Suppressor macrophage treated with lipopolysaccharide for 1 hour (primary cell): ENCODE measurements around the gene MYH7.
"Not testable (repeated sequence)": the region's sequence is repeated elsewhere in the genome, so short reads cannot be mapped to it uniquely, and the experiment has no call there.

ENCODE experiments used
- DNase-seq, 3 donors: peaks; one replicate each; pipeline ENCODE4 v3.0.0-alpha.2; 2020 to 2022

The MYH7 gene

DNA sequence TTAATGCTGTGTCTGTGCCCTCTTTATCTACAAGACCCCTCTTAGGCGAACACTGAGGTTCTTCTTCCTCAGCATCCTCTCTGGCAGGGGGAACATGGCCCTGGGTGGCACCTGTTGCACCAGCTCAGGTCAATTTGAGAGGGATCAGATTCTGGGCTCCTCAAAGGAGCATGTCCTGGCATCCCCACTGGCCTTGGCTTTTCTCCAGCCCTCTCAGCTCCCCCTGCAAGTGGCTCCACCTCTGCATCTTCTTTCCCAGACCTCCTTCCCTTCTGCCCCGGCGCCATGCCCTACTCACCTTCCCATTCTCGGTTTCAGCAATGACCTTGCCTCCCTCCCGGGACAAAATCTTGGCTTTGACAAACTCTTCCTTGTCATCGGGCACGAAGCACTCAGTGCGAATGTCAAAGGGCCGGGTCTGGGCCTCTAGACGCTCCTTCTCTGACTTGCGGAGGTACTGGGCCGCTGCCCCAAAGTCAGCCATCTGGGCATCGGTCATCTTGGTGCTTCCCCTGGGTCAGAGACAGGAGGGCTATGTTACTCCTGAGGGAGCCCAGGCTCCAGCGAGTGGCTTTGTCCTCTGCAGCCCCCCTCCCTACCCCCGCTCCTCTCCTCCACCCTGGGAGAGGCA is 28.6 kb downstream of the MYH7 start:
- DNase-seq, result no peak

DNA sequence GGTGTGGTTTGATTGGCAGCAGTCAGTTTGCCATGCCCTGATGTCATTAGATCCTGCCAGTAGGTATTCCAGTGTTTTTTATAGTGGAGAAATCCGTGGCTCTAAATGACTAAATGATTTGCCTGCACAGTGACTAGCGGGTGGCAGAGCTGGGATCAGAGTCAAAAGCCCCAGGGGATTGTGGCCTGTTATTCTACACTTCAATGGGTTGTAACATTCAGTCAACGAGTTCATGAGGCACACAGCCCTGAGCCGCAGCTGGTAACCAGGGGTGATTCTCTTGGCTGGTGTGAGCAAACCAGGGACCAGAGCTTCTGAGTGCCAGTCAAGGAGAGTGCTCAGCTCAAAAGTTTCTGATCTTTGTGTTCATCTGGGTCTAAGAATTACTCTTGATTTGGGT is 29.2 kb downstream of the MYH7 start:
- no peak for DNase-seq

- no peak for DNase-seq
Observed at GRCh38 chr14:23405516-23406025, 29.9 kb downstream of the MYH7 start.

- DNase-seq, result no peak
Observed at GRCh38 chr14:23405096-23405495, 30.4 kb downstream of the MYH7 start.

GRCh38 chr14:23404331-23404900 is 31.0 kb downstream of the MYH7 start:
- DNase-seq, result no peak

DNA sequence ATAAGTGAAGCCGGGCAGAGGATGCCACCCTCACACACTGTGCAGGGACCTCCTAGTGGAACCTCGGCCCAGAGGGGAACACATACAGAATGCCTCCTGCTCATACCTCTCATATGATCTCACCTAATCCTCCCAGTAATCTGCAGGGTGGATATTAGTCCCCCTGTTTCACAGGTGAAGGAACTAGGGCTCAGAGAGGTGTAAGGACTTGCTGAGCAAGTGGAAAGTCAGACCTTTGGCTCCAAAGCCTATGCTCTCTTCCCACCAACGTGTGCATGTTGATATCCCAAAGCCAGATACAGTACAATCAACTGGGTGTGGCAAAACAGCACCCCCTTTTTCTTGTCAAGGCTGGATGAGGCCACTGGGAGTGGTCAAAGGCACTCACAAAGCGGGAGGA is 31.6 kb downstream of the MYH7 start:
- DNase-seq, result no peak

DNA sequence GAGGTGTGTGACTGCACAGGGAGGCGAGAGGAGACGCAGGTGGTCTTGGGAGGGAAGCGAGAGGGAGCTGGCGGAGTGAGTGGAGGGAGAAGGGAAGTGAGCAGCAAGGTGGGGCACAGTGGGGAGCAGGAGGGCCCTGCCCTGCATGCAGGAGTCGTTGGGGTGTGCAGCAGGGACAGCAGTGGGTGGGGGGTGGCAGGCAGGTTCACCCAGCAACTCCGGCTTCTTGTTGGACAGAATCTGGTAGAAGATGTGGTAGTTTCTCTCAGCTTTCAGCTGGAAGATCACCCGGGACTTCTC is 32.4 kb downstream of the MYH7 start:
- DNase-seq, result no peak

GRCh38 chr14:23402296-23403138 is 32.9 kb downstream of the MYH7 start:
- DNase-seq, result no peak

DNA sequence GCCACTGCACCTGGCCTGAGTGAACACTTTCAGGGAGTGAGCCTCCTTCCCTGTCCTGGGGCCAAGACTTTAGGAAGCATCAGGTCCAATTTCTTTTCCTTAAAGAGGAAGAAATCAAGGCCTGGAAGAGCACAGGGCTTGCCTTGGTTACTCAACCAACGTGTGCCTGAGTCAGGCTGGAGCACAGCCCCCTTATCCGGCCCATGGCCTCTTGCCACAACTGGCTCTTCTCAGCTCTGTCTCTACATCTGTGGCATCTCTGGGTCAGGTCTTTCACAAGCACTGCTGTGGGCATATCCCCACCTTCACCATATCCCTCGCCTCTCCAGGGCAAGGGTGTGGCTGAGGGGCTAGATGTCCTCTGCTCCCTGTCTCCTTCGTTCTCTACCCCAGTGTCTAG is 34.2 kb downstream of the MYH7 start:
- peak; percentile 52 to 65 (median 61) for DNase-seq

- DNase-seq, result peak in 2 of 3 donors; percentile 39 to 41
Observed at GRCh38 chr14:23400496-23401149, 34.8 kb downstream of the MYH7 start.

DNA sequence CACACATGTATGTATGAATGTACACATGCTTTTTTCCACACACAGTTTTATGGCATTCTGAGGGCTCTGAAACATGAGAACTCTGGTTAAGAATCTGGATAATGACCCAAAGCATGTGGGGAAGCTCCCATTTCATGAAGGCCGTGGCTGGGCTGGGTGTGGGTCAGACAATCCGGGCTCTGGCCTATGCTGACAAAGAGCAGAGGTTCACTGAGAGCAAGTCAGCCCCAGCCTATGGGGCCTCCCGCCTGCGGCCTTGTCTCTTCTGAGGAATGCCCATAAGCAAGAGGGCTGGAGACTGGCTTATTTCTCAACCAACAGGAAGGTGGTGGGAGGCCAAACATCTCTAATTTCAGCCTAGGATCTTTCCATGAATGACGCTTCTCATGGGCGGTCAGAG is 35.9 kb downstream of the MYH7 start:
- peak in 1 of 3 donors; percentile 3 for DNase-seq

- DNase-seq, result no peak
Observed at GRCh38 chr14:23399136-23399535, 36.3 kb downstream of the MYH7 start.

- DNase-seq, result no peak
Observed at GRCh38 chr14:23398348-23398747, 37.1 kb downstream of the MYH7 start.

- no peak for DNase-seq
Observed at GRCh38 chr14:23396781-23397407, 38.6 kb downstream of the MYH7 start.

DNA sequence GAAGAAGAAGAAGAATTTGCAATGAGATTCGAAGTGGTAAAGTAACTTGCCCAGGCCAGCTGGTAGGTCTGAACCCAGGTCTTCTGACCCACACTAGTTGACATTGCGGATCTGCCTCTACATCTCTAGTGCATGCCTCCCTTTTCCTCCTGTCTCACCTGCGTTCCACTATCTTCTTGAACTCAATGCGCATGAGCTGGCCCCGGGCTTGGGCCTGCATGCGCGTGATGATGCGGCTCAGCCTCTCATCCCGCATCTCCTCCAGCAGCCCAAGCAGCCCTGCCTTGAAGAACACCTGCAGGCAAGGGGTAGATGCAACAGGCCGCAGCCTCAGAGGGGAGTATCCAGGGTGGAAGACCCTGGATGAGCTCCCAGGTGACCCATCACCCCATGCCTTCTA is 39.3 kb downstream of the MYH7 start:
- no peak for DNase-seq

DNA sequence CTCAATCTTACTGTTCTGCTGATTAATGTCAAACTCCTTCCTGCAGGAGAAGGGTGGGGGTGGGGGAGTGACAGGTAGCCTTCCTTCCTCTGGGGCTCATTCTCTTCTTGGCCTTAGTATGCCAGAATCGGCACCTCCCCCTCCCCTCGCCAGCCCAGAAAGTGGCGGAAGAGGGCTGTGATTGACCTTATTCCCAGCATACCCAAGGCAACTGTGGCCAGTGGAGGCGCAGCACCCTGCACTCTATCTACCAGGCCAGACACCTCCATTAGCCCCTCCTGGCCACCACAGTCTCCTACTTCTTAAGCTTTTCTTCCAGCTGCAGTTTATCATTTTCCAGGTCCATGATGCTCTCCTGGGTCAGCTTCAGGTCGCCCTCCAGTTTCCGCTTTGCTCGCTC is 42.8 kb downstream of the MYH7 start:
- DNase-seq, result no peak

GRCh38 chr14:23389871-23390270 is 45.6 kb downstream of the MYH7 start:
- DNase-seq, result not testable (repeated sequence)

GRCh38 chr14:23389396-23389795 is 46.1 kb downstream of the MYH7 start:
- DNase-seq, result no peak

GRCh38 chr14:23388996-23389395 is 46.5 kb downstream of the MYH7 start:
- DNase-seq, result no peak

DNA sequence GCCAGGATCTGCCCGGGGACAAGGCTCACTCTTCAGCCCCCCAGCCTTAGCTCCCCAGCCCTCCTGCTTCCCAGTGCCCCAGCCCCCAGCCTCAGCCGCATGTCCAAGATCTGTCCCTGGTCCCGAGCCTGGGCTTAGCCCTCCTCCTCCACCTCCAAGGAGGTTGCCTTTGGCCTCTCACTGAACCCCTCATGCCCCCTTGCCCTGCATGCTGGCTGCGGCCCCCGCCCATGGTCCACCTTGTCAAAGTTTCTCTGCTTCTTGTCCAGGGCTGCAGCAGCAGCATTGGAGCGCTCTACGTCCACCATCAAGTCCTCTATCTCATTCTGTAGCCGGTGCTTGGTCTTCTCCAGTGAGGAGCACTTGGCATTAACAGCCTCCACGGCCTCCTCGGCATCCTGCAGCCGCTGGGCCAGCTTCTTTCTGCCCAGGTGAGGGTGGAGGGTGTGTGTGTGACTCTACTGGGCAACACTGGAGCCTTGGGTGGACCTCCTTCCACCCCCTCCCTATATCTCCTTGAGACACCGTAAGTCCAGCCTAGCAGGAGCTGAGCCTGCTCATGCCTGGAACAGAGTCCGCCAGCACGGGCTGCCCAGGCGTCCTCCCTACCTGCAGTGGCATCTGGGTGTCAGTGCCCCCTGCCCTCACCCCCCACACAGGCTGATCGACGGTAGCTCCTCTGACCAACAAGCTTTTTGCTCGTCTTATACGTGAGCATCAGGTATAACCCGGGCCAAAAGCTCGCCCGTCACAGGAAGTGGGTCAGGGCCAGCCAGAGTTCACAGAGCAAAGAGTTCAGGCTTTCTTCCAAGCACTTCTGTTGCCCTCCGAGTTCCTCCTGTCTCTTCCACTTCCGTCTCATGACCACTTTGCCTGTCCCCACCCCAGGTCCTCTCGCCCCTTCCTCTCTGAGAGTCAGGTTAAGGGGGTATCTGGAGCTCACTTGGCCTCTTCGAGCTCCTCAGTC is 47.3 kb downstream of the MYH7 start:
- no peak for DNase-seq

DNA sequence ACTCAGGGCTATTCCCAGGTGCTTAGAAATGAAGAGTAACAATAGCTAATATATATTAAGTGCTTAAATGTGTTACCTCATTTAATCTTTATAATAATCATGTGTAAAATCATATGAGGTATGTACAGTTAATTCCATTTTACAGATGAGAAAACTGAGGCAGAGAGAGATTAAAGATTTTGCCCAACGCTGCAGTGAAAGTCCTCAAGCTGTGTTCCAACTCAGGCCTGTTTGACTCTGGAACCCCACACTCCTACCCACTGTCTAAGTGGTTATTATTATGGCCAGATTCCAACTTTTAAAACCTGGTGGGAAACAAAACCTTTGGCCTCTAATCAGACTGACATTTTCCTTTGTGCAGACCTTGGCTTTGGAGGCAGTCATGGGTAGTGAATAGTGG is 48.5 kb downstream of the MYH7 start:
- no peak for DNase-seq

DNA sequence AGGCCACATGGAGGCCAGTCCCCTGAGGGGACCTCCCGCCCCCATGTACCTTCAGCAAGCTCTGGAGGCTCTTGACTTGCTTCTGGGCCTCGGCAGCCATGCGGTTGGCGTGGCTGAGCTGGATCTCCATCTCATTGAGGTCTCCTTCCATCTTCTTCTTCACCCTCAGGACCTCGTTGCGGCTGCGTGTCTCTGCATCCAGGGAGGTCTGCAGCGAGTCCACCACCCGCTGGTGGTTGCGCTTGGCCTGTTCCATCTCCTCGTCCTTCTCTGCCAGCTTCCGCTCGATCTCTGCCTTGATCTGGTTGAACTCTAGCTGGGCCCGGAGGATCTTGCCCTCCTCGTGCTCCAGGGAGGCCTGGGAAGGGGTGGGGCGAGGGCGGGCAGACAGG is 49.2 kb downstream of the MYH7 start:
- not testable (repeated sequence) for DNase-seq
